HG03457 (cell line): ENCODE data around the gene DNAAF5.
"Not testable (repeated sequence)": the region's sequence is repeated elsewhere in the genome, so short reads cannot be mapped to it uniquely, and the experiment has no call there.

Experiments used
- ATAC-seq: cut with Tn5 transposase; IDR thresholded peaks from one replicate; pipeline ENCODE4 v1.9.1; 2021; ENCODE audit warnings: moderate number of reproducible peaks; ENCODE audit not compliant: unreplicated experiment

DNAAF5 gene

DNA sequence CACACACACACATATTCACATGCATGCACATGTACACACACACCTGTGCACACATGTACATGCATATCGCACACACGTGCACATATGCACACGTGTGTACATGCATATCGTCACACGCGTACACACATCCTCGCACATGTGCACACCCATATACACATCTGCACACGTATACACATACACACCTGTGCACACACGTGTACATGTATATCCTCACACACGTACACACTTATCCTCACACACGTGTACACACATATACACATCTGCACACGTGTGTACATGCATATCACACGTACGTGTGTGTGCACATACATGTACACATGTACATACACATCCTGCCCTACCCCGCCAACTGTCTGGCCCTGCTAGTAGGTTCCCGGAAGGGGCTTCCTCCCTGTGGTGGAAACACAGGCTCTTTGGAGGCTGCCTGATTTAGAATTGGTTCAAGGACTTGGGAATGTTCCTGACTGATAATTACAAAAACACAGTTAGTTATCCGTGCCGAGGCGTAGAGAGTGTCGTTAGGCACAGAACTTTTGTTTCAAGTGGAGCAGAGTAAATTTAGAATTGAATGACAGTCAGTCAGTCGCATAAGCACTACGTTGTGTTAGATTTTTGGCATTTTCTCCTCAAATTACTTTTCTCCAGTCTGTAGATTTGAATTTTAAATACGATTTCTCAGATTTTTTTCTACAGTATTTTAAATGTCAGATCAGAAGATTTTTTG is 19.1 kb downstream of the DNAAF5 start:
- ATAC-seq = no peak

DNA sequence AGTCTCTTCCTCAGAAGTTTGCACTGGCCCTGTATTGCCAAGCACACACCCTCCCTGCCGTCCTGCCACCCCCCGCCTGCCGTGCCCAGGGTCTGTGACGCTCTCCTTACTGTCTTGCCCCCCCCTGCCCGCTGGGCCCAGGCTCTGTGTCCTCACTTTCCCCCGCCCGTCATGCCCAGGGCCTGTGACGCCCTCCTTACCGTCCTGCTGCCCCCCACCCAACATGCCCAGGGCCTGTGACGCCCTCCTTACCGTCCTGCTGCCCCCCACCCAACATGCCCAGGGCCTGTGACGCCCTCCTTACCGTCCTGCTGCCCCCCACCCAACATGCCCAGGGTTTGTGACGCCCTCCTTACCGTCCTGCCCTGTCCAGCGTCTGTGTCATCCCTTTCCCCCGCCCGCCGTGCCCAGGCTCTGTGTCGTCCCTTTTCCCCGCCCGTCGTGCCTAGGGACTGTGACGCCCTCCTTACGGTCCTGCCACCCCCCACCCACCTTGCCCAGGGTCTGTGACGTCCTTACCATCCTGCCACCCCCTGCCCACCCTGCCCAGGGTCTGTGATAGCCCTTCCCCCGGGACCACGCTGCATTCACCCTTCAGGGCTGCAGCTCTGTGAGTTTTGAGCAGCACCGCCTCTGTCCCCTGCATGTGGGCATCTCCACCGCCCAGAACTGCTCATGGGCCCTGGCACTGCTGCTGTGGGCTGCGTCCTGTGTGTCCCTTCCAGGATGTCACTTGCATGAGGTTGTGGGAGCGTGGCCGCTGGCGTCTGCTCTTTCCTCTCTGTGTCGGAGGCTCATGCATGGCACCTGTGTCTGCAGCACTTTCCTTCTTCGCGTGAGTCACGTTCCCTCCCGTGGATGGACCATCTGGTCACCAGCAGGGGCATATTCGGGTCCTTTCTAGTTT is 19.9 kb downstream of the DNAAF5 start:
- ATAC-seq = no peak

DNA sequence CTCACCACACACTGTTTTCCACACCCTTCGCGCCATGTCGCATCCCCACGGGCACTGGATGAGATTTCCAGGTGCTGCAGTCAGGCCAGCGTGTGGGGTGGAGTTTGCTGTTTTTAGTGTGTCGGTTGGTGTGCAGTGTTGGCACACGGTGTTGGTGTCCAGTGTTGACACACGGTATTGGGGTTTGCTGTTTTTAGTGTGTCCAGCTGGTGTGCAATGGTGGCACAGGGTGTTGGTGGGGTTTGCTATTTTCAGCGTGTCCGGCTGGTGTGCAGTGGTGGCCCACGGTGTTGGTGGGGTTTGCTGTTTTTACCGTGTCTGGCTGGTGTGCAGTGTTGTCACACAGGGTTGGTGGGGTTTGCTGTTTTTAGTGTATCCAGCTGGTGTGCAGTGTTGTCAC is 20.7 kb downstream of the DNAAF5 start:
- ATAC-seq = no peak

DNA sequence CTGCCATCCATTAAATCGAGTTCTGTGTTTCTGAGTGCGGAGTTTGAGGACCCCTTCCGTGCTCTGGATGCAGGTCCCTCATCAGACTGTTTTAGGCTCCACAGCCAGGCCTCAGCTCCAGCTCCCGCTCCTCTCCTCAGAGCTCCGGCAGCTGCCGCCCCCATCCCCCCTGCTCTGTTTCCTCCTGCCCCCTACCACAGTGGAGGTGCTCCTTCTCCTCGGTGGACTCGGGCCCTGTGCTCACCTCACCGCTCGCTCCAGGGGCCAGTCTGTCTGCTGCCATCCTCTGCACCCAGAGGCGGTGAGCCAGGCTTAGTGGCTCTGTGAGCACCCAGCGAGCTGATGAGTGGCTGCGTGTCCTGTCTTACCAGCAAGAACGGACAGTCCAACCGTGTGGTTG is 21.9 kb downstream of the DNAAF5 start:
- ATAC-seq = no peak

DNA sequence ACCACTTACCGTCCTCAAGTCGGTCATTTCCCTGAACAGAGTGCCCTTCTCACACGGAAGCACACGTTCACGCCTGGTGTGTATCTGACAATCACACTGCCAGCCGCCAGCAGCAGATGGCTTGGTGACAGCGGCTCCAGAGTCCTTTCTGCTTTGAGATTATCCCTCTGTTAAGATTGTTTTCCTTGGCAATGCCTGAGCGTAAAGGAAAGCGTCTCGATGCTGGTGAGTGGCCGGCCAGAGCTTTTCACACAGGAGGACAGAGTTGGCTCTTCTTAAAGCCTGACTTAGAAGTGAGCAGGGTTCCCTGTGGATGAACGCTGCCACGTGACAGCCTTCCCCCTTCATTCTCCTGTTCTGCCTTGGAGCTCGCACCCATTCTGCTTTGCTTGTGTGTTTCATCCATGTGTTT is 22.6 kb downstream of the DNAAF5 start:
- no peak for ATAC-seq

DNA sequence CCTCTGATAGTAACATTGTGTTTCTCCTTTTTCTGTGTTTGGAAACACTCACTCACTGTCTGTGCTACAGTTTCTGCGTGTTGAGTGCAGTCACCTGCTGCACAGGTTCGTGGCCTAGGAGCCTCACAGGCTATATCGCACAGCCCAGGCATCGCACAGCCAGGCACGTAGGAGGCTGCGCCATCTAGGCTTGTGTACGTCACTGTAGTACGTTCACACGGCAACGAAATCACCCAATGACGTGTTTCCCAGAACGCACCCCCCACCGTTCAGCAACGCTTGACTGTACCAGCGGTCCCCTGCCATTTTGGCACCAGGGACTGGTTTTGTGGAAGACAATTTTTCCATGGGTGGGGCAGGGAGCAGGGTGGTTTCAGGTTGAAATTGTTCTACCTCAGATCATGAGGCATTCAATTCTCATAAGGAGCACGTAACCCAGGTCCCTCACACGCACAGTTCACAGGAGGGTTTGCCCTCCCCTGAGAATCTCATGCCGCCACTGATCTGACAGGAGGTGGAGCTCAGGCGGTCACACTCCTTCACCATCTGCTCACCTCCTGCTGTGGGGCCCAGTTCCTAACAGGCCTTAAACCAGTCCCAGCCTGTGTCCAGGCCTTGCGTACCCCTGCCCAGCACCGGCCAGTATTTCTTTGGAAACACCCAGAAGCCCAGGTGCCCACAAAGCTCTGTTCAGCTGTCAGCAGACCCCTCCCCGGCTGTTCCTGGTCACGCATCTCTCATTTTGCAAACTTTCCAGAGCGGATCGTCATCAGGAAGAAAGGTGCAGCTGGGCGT is 23.8 kb downstream of the DNAAF5 start:
- no peak for ATAC-seq

DNA sequence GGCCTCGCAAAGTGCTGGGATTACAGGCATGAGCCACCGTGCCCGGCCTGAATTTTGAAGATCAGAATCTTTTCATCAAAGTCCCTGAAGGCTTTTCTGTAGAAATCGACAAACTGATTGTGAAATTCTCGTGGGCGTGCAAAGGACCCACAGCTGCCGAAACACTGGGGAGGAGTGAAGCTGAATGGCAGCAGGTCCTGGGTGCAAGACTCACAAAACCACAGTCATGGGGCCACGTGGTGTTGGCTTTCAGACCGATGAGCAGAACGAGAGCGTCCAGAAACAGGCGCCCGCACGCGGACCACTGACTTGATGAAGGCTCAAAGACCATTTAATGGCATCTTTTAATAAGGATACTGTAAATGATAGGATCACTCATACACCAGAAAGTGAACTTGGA is 25.3 kb downstream of the DNAAF5 start:
- no peak for ATAC-seq

DNA sequence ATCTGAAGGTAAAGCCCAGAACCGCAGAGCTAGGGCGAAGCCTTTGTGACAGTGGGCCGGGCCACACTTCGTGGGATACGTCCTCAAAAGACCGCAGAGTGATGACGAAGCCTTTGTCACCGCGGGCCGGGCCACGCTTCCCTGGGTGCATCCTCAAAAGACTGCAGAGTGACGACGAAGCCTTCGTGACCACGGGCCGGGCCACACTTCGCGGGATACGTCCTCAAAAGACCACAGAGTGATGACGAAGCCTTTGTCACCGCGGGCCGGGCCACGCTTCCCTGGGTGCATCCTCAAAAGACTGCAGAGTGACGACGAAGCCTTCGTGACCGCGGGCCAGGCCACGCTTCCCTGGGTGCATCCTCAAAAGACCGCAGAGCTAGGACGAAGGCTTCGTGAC is 25.8 kb downstream of the DNAAF5 start:
- ATAC-seq = not testable (repeated sequence)

DNA sequence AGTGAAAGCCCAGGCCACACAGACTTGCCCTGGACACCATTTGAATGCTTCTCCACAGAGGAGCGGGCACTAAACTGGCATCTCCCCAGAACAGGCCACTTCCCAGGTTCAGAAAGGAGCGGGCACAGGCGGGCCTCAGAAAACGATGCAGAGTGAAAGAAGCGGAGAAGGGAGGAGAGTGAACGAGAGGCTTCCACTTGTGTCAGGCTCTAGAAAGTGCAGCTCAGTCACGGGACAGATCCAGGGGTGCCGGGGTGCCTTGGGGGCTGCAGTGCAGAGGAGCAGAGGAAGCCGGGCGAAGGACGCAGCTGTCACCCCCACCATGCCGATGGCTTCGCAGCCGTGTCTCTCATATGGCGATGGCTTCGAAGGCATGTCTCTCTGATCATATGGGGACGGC is 26.7 kb downstream of the DNAAF5 start:
- ATAC-seq = no peak

DNA sequence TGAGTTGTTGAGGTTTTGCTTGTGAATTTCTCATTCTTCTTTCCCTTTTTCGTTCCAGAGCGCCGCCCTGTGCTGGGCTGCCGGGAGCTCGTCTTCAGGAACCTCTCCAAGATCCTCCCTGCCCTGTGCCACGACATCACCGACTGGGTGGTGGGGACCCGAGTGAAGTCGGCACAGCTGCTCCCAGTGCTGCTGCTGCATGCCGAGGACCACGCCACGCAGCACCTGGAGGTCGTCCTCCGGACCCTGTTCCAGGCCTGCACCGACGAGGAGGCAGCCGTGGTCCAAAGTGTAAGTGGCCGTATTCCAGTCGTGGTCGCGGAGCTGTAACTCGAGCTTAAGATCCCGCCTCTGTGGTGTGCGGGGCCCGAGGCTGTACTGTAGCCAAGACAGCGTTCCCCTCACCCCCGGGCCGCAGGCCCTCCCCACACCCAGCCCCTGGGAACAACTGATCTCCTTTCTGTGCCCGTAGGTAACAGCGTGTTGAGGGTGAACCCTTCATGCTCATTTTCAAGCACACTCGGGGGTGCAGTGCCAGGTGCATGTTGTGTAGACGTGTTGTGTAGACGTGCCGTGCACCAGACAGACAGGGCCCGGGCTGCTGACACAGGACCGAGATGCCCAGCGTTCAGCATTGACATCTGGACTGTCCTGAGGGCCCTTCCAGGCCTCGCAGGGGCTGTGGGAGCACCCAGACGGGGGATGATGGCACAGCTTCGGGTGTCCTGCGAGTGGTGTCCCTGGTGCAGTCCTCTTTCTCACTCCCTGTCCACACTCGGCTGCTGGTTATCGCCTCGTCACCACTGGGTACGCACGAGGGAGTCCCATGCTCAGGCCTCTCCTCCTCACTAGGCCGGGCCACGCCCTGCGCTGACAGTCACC is 28.3 kb downstream of the DNAAF5 start:
- no peak for ATAC-seq

DNA sequence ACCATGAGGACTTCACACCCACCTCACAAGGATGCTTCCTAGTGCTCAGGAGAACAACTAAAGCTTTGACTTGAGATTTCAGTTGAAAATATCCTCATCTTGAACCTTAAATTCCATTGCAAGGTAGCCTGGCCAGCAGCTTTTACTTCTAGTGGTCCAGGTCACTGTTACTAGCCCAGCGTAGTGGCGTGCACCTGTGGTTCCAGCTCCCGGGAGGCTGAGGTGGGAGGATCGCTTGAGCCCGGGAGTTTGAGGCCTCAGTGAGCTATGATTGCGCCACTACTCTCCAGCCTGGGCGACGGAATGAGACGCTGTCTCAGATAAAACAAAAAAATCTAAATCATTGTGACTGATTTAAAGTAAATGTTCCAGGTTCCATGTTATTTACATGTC is 28.9 kb downstream of the DNAAF5 start:
- no peak for ATAC-seq

DNA sequence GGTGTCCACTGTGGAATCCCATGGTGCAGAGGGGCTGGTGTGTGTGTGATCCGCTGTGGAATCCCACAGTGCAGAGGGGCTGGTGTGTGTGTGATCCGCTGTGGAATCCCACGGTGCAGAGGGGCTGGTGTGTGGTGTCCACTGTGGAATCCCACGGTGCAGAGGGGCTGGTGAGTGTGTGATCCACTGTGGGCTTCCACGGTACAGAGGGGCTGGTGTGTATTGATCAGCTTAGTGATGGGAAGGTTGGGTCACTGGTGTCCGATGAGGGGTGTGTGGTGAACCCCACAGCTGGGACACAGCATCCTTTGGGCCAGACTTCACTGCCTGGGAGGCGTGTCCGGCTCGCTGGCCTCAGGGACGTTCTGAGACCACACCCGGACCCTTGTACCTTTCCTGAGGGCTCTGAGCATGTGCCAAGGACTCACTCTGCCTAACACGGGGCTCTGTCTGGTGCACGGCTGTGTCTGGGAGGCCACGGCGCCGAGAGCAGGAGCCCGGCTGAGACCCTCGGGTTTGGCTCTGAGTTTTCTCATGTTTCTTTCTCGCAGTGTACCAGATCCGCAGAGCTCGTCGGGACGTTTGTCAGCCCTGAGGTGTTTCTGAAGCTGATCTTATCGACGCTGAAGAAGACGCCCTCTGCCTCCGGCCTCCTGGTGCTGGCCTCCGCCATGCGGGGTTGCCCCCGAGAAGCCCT is 29.9 kb downstream of the DNAAF5 start:
- ATAC-seq = no peak

DNA sequence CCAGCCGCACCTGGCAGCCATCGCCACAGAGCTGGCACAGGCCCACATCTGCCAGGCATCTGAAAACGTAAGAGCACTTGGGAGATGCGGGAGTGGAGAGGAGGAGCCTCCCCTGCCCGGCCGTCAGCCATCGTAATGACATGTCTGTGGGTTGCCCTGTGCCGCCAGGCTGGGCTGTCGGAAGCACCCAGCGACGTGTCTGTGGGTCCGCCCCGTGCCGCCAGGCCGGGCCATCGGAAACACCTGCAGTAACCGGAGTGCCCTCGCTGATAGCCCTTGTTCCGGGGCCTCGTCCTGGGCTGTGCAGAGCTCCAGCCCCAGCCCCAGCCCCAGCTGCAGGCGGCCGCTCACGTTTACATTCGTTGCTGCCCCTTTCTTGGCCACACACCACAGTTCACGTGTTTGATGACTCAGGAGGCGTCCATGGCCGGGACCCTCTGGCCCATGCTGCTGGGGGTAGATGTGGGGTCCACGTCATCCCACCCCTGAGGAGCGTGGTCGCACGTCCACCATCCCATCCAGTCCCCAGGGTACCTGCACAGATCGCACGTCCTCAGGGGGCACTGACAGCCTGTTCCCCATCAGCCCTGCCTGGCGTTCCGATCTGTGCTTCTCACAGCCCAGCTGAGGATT is 30.5 kb downstream of the DNAAF5 start:
- ATAC-seq = no peak

DNA sequence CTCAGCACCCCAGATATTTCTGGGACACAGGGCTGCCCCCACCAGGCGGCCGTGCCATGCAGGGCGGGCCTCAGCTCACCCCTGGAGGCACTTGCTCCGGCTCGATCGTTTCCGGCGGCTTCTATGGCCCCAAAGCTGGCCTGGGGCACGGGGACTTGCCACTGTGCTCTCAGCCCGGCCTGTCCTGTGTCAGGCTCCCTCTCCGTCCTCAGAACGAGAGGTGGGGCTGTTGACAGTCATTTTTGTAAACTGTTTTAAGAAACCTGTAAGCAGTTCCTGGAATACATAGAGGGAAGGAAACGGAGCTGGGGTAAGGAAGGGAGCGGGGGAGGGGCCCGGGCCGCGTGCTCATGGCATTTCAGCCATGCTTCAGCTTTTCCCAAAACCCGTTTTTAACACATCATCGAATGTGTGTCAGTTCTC is 31.3 kb downstream of the DNAAF5 start:
- no peak for ATAC-seq

DNA sequence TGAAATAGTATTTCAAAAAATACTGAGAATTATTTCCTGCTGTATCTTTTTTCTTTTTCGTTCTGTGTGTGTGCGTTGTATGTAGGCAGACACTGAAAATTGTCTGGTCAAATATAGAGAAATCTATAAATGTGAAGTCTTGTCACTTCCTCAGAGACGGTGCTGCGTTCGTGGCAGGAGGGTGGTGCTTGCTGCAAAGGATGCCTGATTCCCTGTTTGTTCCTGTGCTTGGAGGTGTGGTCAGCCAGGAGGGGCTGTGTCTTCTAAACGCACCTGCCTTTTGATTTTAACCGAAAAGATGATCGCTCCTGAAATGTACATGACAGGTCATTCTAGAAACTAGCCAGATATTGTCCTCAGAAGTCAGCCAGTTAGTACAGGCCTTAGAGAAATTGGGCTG is 33.1 kb downstream of the DNAAF5 start:
- ATAC-seq = no peak

DNA sequence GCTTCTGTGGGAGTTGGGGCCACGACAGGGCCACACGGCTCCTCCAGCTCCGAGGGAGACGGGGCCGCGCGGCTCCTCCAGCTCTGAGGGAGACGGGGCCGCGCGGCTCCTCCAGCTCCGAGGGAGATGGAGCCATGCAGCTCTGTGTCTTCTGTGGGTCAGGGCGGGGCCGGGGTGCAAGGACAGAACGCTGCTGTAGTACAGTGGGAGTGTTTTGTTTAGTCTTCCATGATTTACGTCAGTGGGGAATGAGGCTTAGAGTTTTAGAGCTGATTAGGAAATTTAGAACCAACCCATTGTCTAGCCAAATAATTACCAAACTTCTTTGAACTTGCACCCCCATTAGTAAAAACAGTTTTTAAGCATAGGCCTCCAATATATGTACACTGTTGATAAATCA is 33.5 kb downstream of the DNAAF5 start:
- ATAC-seq = no peak

DNA sequence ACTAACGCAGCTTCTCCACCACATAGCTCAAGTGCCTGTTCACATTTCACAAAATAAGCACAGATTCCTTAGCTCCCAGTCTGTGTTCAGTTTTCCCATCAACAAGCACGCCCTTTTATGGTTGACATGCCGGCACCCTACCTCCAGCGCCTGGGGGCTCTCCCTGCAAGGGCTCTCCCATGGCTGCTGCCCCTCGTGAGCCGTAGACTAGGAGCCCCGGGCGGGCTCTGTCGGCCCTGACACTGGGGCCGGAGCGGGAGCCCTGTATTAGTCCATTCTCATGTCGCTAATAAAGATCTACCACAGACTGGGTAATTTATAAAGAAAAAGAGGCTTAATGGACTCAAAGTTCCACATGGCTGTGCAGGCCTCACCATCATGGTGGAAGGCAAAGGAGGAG is 34.6 kb downstream of the DNAAF5 start:
- no peak for ATAC-seq

DNA sequence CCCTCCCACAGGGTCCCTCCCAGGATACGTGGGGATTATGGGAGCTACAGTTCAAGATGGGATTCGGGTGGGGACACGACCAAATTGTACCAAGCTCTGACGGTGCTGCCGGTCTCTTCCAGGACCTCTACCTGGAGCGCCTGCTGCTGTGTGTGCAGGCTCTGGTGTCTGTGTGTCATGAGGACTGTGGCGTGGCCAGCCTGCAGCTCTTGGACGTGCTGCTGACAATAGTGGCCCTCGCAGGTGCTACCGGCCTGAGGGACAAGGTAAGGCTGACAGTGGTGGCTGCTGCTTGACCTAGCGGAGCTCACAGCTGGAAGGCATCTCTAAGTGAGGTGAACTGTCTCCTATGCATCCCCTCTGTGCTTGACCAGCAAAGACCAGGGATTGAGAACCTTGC is 35.1 kb downstream of the DNAAF5 start:
- no peak for ATAC-seq

DNA sequence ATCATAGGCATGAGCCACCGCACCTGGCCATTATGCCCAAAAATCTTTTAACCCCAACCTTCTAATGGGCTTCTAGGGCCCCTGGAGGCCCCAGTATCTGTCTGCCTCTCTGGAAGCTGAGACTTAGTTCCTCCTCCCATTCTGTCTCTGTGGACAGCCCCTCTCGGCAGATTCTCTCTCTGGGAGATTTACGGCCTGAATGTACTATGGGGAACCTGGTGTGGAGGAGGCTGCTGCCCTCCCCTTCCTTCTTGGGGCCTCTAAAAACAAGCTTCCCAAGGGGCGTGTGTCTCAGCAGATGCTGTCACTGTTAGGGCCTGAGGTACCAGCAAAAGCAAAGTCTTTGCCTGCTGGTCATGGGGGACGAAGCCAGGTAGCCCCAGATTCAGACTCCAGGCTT is 36.4 kb downstream of the DNAAF5 start:
- ATAC-seq = no peak
